Measurements from ENCODE around the gene RALGPS1.

RALGPS1 gene

DNA sequence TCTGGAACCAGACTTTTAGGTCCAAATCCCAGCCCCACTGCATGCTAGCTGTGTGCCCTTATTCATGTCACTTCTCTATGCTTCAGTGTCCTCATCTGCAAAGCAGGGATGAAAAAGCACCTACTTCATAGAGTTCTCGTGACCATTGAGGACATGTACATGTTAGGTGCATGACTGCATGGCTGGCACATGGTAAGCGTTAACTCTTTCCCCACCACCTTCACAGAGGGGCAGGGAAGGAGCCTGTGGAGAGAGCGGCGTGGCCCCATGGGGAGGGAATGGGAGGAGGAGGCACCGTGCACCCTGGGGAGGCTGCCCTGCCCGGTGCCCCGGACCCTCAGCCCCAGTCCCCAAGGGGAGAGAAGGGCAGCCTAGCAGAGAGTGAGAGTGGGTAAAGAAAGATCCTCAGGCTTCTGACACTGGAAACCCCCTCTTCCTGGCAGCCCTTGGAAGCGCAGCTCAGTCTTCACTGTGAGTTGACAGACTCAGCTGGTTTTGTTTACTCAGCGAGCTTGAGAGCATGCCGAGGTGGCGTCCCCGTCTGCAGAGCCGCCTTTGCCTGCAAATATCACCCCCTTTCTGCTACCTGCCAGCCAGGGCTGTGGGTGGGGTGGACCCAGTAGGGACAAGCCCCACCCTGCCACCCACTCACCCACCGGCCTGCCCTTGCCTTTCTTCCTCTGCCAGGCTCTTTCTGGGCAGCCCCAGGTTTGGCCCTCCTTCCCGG is 218.5 kb downstream of the RALGPS1 start:
- H3K4me1 ChIP-seq (ENCODE audit: low read length), result no peaks in the 10 kb centered on the region
- no peak for DNase-seq
- no peak for TF ChIP-seq EZH2 (optimal IDR thresholded peaks at IDR 0.05; ENCODE audit: low read depth, low read length)
- no peak for TF ChIP-seq EZH2phosphoT487 (IDR thresholded peaks at IDR 0.05; ENCODE audit: low read length)
- TF ChIP-seq, protein P1, sequence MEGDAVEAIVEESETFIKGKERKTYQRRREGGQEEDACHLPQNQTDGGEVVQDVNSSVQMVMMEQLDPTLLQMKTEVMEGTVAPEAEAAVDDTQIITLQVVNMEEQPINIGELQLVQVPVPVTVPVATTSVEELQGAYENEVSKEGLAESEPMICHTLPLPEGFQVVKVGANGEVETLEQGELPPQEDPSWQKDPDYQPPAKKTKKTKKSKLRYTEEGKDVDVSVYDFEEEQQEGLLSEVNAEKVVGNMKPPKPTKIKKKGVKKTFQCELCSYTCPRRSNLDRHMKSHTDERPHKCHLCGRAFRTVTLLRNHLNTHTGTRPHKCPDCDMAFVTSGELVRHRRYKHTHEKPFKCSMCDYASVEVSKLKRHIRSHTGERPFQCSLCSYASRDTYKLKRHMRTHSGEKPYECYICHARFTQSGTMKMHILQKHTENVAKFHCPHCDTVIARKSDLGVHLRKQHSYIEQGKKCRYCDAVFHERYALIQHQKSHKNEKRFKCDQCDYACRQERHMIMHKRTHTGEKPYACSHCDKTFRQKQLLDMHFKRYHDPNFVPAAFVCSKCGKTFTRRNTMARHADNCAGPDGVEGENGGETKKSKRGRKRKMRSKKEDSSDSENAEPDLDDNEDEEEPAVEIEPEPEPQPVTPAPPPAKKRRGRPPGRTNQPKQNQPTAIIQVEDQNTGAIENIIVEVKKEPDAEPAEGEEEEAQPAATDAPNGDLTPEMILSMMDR (IDR thresholded peaks at IDR 0.05; ENCODE audit: low read length), result no peak
- H3F3A ChIP-seq (ENCODE audit: insufficient read depth, low read length), result no peaks in the 10 kb centered on the region
- no peak overlapping the region for H3K4me3 ChIP-seq (ENCODE audit: low read length)
- H2AFZ ChIP-seq (ENCODE audit: low read length), result no peak overlapping the region
- H3K27me3 ChIP-seq (replicated peaks; ENCODE audit: insufficient read depth, low read length), result no peaks in the 10 kb centered on the region
- no peaks in the 10 kb centered on the region for H3K36me3 ChIP-seq (replicated peaks; ENCODE audit: insufficient read depth, low read length)
- H3K27ac ChIP-seq (ENCODE audit: low read length), result no peak overlapping the region
- H3K9me3 ChIP-seq (replicated peaks; ENCODE audit: insufficient read depth, low read length), result no peaks in the 10 kb centered on the region
- no peaks in the 10 kb centered on the region for H3K79me2 ChIP-seq (ENCODE audit: low read length)
- no peak overlapping the region for H3K4me2 ChIP-seq (ENCODE audit: low read depth, low read length)
- H3K9me2 ChIP-seq (replicated peaks; ENCODE audit: insufficient read depth, low read length), result no peaks in the 10 kb centered on the region
- no peaks in the 10 kb centered on the region for H4K20me1 ChIP-seq (ENCODE audit: insufficient read depth, low read length)
- no peak overlapping the region for H3K9ac ChIP-seq (ENCODE audit: low read length)

DNA sequence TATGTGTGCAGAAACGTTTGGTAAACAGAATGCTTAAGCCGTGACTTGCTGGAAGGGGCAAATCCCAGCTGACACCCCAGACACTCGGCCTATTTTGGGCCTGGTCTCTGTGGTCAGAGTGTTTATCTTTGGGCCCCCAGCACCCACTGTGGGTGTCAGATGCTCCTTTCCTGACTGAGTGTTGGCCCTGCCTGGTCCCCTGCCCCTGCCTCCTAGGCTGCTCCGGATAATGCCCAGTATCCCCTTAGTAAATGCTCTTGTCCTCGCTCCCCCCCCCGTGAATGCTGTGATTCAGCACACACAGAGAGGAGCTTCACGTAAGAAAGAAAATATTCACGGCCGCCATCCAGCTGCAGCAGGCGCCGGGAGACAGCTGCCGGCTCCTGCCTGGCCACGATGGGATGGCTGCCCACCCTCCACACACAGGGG is 219.2 kb downstream of the RALGPS1 start:
- H3K4me1 ChIP-seq (ENCODE audit: low read length), result no peaks in the 10 kb centered on the region
- no peaks in the 10 kb centered on the region for H3F3A ChIP-seq (ENCODE audit: insufficient read depth, low read length)
- no peaks in the 10 kb centered on the region for H3K9me2 ChIP-seq (replicated peaks; ENCODE audit: insufficient read depth, low read length)
- H3K9ac ChIP-seq (ENCODE audit: low read length), result no peak overlapping the region
- no peak overlapping the region for H3K27ac ChIP-seq (ENCODE audit: low read length)
- H3K4me3 ChIP-seq (ENCODE audit: low read length), result no peak overlapping the region
- H3K4me2 ChIP-seq (ENCODE audit: low read depth, low read length), result no peak overlapping the region
- H3K36me3 ChIP-seq (replicated peaks; ENCODE audit: insufficient read depth, low read length), result no peaks in the 10 kb centered on the region
- no peak for DNase-seq
- no peak overlapping the region for H2AFZ ChIP-seq (ENCODE audit: low read length)
- no peak for TF ChIP-seq EZH2 (optimal IDR thresholded peaks at IDR 0.05; ENCODE audit: low read depth, low read length)
- TF ChIP-seq, protein P1 (IDR thresholded peaks at IDR 0.05; ENCODE audit: low read length), result no peak
- H3K79me2 ChIP-seq (ENCODE audit: low read length), result no peaks in the 10 kb centered on the region
- no peaks in the 10 kb centered on the region for H3K9me3 ChIP-seq (replicated peaks; ENCODE audit: insufficient read depth, low read length)
- no peaks in the 10 kb centered on the region for H3K27me3 ChIP-seq (replicated peaks; ENCODE audit: insufficient read depth, low read length)
- H4K20me1 ChIP-seq (ENCODE audit: insufficient read depth, low read length), result no peaks in the 10 kb centered on the region

DNA sequence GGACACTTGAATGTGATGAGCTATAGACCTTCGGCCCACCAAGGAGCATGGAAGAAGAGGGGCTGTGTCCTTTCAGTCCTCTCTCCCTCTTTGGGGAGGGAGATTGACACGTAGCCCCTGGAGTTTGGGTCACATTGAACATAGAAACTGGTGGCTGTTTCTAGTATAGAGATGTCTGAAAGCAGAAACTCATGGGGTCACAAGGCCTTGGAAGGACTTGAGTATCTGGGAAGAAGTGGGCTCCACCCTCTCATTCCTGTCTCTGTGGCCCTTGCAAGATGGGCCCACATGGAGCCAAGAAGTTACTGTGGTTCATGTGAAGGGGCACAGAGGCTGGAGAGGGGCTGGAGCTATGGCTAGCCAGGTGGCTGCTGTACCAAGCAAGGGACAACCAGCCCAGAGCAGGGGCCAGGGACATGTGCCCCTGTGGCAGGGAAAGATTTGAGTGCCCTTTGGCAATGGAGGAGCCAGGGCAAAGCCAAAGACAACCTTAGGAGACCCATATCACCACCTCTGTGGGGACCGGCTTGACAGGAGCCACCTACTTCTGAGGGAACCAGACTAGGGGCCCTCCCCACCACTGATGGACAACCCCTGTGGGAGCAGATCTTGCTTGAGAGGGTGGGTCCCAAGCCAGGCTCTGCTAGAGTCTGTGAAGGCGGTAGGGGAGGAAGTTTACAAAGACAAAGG is 220.6 kb downstream of the RALGPS1 start:
- no peaks in the 10 kb centered on the region for H3K36me3 ChIP-seq (replicated peaks; ENCODE audit: insufficient read depth, low read length)
- no peak overlapping the region for H2AFZ ChIP-seq (ENCODE audit: low read length)
- no peak overlapping the region for H3K4me3 ChIP-seq (ENCODE audit: low read length)
- TF ChIP-seq EZH2 (optimal IDR thresholded peaks at IDR 0.05; ENCODE audit: low read depth, low read length) (no peak), EZH2phosphoT487 (IDR thresholded peaks at IDR 0.05; ENCODE audit: low read length) (no peak)
- TF ChIP-seq, protein P1 (IDR thresholded peaks at IDR 0.05; ENCODE audit: low read length), result no peak
- no peaks in the 10 kb centered on the region for H3K79me2 ChIP-seq (ENCODE audit: low read length)
- H3F3A ChIP-seq (ENCODE audit: insufficient read depth, low read length), result no peaks in the 10 kb centered on the region
- H3K4me2 ChIP-seq (ENCODE audit: low read depth, low read length), result no peak overlapping the region
- H4K20me1 ChIP-seq (ENCODE audit: insufficient read depth, low read length), result no peaks in the 10 kb centered on the region
- no peaks in the 10 kb centered on the region for H3K9me3 ChIP-seq (replicated peaks; ENCODE audit: insufficient read depth, low read length)
- H3K9me2 ChIP-seq (replicated peaks; ENCODE audit: insufficient read depth, low read length), result no peaks in the 10 kb centered on the region
- no peaks in the 10 kb centered on the region for H3K27me3 ChIP-seq (replicated peaks; ENCODE audit: insufficient read depth, low read length)
- no peak for DNase-seq
- no peak overlapping the region for H3K9ac ChIP-seq (ENCODE audit: low read length)
- no peak overlapping the region for H3K27ac ChIP-seq (ENCODE audit: low read length)
- no peaks in the 10 kb centered on the region for H3K4me1 ChIP-seq (ENCODE audit: low read length)
